ENCODE results near the gene MRPS18A.

- TF ChIP-seq CTCF (IDR thresholded peaks at IDR 0.05) (peak in 1 of 6 experiments; percentile 19), POLR2A (IDR thresholded peaks at IDR 0.05) (peak in 2 of 4 donors; percentile 28 to 52)
Measured at GRCh38 chr6:43687437-43688347, at the start of gene MRPS18A.

Measured in esophagus squamous epithelium (tissue), 4 donors.